Measurements from ENCODE around the gene SLC16A2.
"Not testable (repeated sequence)": the region's sequence is repeated elsewhere in the genome, so short reads cannot be mapped to it uniquely, and the experiment has no call there.

Gene SLC16A2

DNA sequence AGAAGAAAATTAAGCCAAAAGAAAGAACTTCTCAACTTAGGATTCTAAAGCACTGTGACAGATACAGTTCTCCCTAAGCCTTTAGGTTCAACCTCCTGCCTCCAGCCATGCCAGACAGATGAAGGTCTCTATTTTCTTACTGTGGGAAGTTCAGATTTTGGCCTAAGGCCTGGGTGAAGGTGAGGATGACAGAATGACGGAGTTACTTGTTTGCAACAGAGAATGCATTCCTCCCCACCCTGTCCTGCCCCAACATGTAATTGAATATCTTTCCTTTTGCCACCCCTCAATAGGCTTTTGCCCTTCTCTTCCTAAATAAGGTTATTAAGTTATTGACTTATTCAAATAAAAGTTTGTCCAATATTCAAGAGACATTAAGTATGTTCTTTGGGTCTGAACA lies 25.6 kb downstream of the SLC16A2 start:
- no peak for DNase-seq (ENCODE audit: low read depth)

DNA sequence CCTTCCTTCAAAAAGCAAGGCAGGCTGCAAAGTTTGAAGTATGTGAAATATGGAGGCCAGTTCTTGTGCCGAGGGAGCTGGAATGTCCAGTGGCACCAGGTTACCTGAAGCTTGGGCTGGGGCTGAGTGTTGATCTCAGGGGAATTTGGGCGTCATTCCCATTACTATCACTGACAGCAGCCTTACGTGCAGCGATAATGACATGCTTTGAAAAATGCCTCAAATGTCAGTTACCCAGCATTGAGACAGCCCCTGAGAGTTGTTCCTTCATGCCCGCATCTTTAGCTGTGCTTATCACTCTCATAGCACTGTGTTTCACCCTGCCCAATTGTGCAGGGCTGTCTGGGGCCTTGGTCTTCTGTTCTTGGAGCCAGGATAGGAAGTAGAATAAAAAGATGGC lies 27.4 kb downstream of the SLC16A2 start:
- DNase-seq (ENCODE audit: low read depth), result no peak

DNA sequence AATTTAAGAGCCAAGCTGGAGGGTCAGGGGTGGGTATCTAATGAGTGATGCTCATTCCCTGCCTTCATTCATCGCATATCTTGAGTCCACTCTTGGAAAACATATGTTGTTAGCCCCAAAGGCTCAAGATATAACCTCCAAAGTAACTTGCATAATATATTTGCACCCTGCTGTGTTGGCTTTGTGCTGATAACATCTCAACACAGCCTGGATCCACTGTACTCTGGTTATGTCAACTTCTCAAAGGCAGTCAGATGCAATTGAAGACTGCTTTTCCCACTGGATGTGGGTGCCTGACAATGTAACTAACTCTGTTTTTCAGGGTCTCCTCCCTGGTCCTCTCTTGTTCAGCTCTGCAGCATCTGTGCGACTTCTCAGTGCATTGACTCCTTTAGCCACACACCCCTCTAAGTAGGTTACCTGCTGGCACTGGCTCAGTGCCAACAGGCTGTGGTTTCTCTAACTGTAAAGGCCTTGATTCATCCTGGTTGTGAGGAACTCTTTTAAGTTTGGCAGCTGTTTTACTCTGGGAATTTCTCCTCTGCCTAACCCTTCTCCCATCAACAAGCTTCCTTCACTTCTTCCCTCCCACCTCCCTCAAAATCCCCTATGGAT lies 28.1 kb downstream of the SLC16A2 start:
- DNase-seq (ENCODE audit: low read depth), result peak; percentile 16

DNA sequence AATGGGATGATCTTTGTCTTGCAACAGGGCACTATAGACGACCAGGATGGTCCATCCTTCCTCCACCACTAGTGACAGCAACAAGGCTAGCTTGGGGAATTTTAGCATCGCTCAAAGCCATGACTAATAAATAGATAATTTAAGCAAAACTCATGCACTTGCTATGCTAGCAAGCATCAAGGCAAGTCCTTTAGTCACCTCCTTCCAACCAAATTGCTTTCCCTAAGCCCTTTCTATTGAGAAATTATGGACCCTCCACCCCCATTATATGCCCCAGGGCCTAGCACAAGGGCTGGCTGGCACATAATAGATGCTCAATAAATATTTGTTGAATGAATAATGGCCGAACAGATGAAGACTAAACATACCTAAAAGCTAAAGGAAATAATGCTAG lies 28.6 kb downstream of the SLC16A2 start:
- no peak for DNase-seq (ENCODE audit: low read depth)

DNA sequence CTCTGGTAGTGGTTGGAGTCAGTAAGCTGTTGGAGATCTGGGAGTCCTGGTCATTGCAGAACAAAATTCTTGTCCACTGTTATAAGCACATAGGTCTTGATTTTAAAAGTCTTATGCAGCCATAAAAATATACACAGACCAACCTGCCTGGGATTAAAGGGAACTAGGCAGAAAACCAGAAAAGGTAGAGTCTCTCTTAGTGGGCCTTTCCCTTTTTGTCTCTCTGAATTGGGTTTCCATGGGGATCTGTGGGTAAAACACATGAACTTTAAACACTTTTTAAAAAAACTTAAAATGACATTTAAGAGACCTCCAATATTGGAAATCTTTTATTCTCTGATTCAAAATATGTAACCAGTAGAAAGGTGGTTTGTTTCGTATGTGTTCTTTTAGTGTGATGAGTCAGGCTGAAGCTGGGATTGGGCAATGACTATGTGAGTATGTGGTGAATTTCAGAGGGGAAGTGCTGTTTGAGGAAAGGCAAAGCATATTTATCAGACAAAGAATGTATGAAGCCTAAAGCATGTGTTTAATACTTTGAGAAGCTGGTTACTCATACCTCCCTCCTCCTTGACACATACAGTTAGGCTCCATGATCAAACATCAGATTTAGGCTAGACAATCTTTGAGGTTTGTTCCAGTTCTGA lies 29.6 kb downstream of the SLC16A2 start:
- DNase-seq (ENCODE audit: low read depth), result no peak

DNA sequence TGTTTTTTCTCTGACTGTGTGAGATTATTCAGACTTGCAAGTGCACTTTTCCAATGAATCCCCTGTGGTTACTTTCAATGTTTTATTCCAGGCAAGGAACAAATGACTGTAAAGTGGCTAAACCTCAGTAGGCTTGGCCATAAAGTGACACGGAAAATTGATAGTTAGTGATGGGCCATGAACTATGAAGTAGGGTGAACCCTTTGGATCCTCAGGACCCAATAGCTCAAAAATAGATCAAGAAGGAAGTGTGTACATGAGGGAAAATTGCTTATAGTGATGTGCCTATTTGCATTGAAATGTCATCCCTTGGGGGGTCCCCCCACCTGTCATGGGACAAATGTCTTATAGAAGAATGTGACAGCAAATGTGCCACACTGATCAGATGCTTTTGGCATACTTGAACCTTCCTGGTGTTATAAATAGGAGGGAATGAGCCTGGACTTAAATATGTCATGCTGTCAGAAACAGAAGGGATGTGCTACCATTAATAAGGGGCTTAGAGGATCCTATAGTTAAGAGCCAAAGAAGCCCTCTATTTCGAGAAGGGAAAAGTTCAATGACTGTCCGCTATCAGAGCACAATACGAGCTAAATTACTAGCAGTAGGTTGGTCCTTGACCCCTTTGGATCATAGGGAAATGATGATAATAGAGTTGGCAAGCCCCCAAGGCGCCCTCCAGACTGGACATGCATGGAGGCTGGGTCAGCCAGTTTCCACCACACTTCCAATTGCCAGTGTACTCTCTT lies 30.3 kb downstream of the SLC16A2 start:
- no peak for DNase-seq (ENCODE audit: low read depth)

DNA sequence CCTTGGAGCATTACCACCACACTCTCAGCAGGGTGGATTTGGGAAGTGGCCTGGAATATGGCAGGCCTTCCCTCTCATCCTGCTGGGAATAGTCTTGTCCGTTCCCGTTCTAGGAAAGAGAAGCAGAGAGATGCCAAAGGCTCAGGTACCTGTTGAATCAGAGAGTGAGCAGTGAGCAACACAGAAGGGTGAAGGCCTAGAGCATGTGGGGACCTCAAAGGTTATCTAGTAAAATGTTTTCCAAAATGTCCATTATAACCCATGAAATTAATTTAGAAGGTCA lies 30.8 kb downstream of the SLC16A2 start:
- DNase-seq (ENCODE audit: low read depth), result no peak

DNA sequence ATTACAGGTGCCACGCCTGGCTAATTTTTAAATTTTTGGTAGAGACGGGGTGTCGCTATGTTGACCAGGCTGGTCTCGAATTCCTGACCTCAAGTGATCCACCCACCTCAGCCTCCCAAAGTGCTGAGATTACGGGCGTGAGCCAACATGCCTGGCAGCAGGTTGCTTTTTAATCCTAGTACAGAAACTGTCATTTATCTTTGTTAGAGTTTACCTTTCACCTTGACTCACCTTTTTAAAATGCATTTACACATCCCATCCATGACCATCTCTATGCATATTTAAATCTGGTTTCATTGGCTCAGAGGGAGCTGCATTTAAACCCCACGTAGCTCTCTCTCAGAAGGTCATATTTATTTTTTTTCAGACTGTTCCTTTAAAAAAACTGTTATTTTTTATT lies 31.9 kb downstream of the SLC16A2 start:
- no peak for DNase-seq (ENCODE audit: low read depth)

DNA sequence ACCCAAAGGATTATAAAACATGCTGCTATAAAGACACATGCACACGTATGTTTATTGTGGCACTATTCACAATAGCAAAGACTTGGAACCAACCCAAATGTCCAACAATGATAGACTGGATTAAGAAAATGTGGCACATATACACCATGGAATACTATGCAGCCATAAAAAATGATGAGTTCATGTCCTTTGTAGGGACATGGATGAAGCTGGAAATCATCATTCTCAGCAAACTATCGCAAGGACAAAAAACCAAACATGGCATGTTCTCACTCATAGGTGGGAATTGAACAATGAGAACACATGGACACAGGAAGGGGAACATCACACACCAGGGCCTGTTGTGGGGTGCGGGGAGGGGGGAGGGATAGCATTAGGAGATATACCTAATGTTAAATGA lies 32.9 kb downstream of the SLC16A2 start:
- not testable (repeated sequence) for DNase-seq (ENCODE audit: low read depth)

DNA sequence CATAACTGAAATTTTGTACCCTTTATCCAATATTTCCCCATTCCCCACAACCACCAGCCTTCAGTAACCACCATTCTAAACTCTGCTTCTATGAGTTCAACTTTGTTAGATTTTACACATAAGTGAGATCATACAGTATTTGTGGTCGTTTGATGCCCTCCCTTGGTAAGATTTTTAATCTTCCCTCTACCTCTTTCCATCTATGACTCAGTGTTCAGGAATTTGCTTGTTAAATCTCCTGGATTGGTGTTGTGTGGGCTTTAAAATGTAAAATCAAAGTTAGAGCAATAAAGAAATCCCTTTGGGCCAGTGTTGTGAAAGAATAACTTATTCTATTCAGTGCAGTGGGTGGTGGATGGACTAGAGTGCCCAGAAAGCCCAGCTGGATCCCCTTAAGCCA lies 37.4 kb downstream of the SLC16A2 start:
- DNase-seq (ENCODE audit: low read depth), result no peak

DNA sequence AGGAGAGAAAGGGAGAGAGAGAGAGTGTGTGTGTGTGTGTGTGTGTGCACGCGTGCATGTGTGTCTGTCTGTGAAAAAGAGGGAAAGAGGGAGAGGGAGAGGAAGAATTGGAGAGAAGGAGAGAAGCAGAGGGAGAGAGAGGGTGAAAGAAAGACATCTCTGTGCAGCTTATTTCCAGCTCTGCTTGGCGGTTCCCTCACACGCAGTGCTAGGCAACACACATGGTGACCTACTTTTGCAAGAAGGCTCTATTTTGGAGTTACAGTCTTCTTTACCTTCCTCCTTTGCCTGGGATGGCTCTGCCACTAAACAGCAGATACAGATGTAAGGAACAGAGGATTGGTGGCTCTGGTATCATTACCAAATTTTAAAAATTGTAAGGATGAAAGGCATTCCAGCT lies 40.1 kb downstream of the SLC16A2 start:
- DNase-seq (ENCODE audit: low read depth), result no peak

DNA sequence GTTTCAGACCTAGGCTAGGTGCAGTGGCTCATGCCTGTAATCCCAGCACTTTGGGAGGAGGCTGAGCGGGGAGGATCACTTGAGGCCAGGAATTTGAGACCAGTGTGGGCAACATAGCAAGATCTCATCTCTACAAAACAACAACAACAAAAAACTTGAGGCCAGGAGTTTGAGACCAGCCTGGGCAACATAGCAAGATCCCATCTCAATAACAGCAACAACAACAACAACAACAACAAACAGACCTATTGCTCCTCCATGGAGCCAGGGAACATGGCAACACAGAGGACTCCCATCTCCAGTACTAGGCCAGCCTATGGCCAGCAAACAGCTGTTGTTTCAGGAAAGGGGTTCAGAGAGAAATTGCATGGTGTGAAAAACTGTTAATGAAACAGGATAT lies 43.4 kb downstream of the SLC16A2 start:
- DNase-seq (ENCODE audit: low read depth), result no peak

DNA sequence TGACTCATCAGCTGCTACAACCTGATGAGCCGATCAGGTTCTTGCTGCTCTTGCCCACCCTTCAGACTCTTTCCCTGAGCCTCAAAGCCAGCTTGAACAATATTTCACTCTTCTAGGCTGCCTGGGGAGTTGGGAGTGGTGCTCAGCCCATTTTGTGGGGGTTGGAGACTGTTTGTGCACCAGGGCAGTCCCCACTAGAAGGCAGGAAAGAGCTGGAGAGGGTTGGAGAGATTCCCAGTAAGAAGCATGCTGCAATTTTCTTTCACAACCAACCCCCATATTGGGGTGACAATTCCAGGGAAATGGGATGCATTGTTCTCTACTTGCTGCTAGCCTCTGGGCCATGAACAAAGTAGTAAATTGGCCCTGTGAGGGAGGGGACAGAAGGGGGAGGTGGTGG lies 44.1 kb downstream of the SLC16A2 start:
- no peak for DNase-seq (ENCODE audit: low read depth)

DNA sequence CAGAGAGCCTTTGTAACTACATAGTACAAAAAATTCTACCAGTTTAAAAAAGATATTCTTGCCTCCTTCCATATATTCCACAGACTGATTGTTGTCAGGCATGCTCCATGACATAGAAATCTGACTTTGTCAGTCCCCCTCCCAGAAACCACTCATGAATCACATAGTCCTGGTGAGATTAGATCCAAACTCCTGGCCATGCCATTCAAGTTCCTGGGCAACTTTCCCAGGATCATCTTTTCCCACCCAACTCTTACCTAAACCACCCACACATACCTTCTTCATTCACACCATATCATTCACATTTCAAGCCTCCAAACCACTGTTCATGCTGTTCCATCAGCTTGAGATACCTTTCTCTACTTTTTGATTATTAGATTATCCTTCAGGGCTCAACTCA lies 46.4 kb downstream of the SLC16A2 start:
- no peak for DNase-seq (ENCODE audit: low read depth)

DNA sequence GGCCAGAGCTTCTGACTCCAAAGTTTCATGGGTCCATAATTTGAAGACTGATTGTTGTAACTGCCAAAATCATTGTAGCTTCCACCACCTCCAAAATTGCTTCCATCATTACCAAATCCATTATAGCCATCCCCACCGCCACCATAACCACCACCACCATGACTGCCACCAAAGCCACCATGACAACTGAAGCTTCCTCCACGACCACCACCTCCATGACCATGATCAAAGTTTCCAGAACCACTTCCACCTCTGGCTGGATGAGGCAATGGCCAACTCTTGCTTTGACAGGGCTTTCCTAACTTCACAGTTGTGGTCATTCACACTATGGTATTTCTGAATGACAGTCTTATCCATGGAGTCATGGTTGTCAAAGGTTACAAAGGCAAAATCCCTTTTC lies 51.8 kb downstream of the SLC16A2 start:
- DNase-seq (ENCODE audit: low read depth), result not testable (repeated sequence)

DNA sequence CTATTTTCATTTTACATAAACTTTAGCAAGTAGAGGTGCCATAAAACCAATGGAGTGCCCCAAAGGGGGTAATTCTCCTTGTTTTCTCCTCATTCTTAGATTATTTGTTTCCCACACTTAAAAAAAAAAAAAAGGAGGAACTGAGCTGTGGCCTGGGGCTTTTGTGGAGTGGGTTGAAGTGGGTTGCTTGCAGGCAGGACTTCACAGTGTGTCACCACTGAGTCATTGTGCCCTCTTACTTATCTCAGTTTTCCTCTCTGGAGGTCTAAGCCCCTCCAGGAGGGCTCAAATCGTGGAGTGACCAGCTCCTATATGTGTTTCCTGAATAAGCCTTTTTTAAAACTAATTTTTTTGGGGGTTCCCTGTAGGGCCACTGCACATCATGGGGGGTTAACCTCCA lies 69.0 kb downstream of the SLC16A2 start:
- DNase-seq (ENCODE audit: low read depth), result no peak

DNA sequence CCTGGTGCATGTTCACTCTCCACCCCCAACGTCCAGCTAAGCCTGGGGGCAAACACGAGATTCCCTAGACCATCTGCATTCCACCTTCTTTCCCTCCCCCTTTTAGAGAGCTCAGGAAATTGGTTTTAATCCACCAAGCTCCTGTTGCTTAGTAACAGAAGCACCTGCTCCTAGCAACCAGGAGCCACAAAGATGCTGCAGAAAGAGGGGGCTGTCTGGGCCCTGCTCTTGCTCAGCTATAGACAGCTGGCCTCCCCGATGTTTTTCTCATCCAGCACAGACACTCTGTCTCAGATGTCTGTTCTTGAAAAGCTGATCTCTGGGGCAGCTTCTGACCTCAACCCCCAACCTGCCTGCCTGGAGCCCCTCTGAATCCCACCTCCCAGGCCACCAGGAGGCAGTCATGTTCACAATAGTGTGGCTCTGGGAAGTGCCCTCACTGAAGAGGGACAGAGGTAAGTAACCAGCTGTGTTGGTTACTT lies 71.5 kb downstream of the SLC16A2 start:
- peak; percentile 3 for DNase-seq (ENCODE audit: low read depth)

DNA sequence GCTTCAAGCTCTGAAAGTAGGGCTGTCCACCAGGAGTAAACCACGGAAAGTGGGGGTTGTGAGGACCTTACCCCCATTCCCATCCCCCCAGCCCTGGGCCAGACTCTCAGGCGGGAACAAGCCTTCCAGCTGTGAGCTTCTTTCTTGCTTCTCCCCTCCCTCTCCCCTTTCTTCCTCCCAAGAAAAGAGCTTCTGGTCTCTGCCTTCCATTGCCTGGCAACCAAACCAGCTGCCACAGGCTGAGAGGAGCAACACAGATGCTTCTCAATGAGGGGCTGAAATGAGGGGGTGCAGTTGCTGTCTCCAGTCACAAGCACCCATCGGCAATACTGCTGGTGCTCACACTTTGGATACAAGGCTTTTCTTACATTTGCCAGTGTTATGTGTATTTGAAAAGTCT lies 72.5 kb downstream of the SLC16A2 start:
- DNase-seq (ENCODE audit: low read depth), result no peak

DNA sequence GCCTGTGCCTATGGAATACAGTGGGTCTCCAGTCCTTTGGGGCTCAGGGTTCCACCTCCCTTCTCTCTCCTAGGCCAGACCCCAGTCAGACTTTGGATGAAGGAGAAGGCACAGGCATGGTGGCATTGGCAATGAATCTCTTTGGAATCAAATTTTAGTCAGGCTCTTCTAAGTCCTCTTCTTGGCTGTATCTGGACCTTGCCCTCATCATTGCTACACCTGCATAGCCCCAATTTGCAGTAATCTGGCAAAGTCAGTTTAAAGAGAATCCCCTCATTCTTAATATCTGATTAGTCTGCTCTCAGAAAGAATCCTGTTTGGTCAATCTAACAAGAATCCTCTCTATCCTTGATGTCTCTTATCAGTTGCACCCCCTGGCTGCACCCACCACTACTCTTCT lies 77.6 kb downstream of the SLC16A2 start:
- no peak for DNase-seq (ENCODE audit: low read depth)

DNA sequence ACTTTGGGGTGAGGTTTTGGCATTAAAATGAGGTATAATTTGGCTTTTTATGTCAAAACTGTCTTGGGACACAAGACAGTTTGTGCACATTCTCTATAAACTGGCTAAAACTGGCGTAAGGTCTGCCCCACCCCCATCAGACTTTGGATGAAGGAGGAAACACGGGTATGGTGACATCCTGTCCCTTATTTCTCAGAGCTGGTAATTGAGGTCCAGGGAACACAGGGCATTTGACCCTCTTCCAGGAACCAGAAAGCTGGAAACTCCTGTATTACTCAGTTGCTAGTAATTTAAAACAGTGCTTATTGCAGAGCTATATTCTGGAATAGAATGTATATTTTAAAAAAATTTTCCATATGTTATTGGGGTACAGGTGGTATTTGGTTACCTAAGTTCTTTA lies 78.8 kb downstream of the SLC16A2 start:
- DNase-seq (ENCODE audit: low read depth), result no peak

DNA sequence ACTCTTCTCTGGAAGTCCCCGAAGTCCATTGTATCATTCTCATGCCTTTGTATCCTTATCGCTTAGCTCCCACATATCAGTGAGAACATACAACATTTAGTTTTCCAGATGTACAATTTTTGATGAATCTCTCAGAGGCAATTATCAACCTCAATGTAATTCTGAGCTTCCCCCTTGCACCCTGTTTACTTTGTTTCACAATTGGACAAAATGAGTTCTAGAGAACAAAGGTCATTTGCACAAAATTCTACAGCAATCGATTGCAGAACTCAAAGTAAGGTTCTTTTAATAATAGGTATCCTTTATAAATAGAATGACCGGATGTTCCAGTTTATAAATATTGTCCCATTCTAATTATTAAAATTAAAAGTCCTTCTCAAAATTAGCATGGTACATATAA lies 79.3 kb downstream of the SLC16A2 start:
- no peak for DNase-seq (ENCODE audit: low read depth)

DNA sequence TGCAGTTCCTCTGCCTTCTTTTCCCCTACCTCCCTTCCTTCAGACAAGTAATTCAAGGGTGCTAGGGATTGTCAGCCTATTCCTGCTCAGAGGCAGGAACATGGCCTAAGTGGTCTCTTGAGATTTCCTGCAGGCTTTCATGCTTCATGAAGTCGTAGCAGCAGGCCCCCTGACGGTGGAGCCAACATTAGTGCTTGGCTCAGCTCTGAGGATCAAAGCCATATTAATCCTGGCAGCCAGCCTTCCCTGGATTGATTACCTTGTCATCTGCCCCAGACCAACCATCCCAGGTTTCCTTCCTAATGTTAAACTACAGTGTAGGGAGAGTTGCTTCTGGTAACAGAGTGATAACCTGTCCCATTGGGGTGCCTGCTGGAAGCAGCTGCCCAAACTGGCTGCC lies 84.1 kb downstream of the SLC16A2 start:
- no peak for DNase-seq (ENCODE audit: low read depth)

DNA sequence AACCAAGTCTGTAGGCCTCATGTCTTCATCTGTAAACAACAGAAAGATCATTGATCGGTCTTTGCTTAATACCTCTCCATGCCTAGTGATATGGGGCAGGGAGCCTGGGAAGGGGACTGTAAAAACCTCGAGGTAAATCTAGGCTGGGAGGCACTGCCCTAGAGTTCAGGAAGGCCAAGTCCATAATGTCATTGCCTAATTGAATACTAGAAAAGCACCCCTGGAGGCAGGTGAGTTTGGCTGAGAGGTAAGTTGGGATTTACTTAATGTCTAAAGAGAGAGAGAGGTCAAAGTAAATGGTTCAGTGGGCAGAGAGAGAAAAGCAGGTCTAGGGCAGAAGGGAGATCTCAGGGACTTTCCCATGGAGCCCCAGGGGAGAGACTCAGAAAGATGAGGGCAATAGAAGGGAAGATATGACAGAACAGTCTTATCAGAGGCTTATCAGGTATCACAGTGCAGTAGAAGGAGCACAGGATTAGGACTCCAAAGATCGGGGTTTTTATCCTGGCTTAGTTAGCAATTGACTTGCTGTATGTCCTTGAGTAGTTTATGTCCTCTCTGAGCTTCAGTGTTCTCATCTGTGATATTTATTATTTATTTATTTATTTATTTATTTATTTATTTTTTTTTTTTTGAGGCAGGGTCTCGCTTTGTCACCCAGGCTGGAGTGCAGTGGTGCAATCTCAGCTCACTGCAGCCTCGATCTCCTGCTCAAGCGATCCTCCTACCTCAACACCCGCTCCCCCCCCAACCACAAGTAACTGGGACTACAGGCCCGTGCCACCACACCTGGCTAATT lies 85.2 kb downstream of the SLC16A2 start:
- no peak for DNase-seq (ENCODE audit: low read depth)
